ENCODE measurements around the gene HSPA4L. TPM values are rescaled to one million over a fixed set of nuclear protein-coding genes. Genes with fewer than 3 reads are reported as not detected.
A peak's percentile ranks its signal among the peaks of the same experiment; 100 is the strongest.

The HSPA4L gene
- total RNA-seq (2021) (6.9 to 9.9 TPM (median 9.6 TPM) in 3 replicates), Bru-seq, nascent RNA (percentile 58 among the genes with signal in this experiment)
- long read RNA-seq, experiment 1, full-length matches to known transcripts, result 26 of 33 reads
- long read RNA-seq, experiment 1, partial matches to known transcripts, result 4 of 33 reads
- long read RNA-seq, experiment 1, other reads (novel, unspliced or antisense), result 3 of 33 reads
- long read RNA-seq, experiment 2, full-length matches to known transcripts, result 8 of 11 reads
- long read RNA-seq, experiment 2, partial matches to known transcripts, result 1 of 11 reads
- long read RNA-seq, experiment 2, other reads (novel, unspliced or antisense), result 2 of 11 reads
- long read RNA-seq, experiment 3, partial matches to known transcripts, result 0 of 1 reads
- long read RNA-seq, experiment 3, other reads (novel, unspliced or antisense), result 1 of 1 reads

DNA sequence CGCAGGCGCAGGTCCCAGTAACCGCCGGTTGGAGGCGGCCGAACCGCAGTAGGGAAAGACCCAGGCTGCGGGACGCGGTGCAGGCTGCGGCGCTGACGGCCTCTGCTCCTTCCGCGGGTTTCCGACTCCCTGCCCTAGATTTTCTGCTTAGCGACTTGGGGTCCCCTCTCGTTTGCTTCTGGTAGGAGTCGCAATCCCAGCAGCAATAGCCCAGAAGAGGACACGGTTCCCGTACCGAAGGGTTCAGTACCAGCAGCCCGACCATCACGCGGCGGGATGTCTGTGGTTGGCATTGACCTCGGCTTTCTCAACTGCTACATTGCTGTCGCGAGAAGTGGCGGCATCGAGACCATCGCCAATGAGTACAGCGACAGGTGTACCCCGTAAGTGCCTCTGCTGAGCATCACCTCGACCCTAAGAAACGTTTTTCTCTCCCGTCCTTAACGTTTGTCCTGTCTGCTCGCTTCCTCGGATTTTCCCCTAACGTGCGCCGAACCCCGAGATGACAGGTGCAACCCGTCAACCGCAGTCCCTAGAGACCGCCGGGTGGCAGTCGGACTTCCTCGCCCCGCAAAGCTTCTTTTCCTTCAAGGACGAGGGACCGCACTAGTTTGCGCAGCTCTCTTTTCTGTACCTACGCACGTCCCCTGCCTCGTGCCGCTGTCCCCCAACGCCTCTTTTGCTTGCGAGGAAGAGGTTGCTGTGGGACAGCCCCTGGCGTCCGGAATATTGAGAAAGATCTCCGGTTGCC lies at the start of gene HSPA4L:
Gene HSPA4L (plus strand): TSS at position 48 of the 751 bp plus-strand sequence. CDS start 229 bp downstream, at position 277.
- Mint-ChIP-seq H3K27ac (peak within 1 kb of the TSS; percentile 92), H3K4me1 (peaks cover 30% of the 10 kb centered on the region), H3K4me3 (peak within 1 kb of the TSS; percentile 94), H3K27me3 (ENCODE audit: low read depth) (peaks cover 56% of the 10 kb centered on the region), H3K36me3 (no peaks in the 10 kb centered on the region), H3K9me3 (no peaks in the 10 kb centered on the region)
- ChIA-PET CTCF (interaction anchor here (0.6 to 1.9 kb wide), 9 partner anchors 50 to 580 kb away, joined by 3 to 10 read pairs (median 3); partner anchors contain the start of genes ABHD18, MFSD8 and PLK4), POLR2A (interaction anchor here (0.5 to 3.1 kb wide), 5 partner anchors 99 to 632 kb away, joined by 3 to 16 read pairs (median 5); partner anchors contain the start of genes ABHD18, LARP1B, MFSD8 and PLK4)
- TF ChIP-seq, protein P1, sequence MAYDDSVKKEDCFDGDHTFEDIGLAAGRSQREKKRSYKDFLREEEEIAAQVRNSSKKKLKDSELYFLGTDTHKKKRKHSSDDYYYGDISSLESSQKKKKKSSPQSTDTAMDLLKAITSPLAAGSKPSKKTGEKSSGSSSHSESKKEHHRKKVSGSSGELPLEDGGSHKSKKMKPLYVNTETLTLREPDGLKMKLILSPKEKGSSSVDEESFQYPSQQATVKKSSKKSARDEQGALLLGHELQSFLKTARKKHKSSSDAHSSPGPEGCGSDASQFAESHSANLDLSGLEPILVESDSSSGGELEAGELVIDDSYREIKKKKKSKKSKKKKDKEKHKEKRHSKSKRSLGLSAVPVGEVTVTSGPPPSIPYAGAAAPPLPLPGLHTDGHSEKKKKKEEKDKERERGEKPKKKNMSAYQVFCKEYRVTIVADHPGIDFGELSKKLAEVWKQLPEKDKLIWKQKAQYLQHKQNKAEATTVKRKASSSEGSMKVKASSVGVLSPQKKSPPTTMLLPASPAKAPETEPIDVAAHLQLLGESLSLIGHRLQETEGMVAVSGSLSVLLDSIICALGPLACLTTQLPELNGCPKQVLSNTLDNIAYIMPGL (CRISPR knock-in tag; IDR thresholded peaks at IDR 0.05), result 0 out of 2 replicates have a peak, but pooled peaks have one; percentile 6
- TF ChIP-seq ZNF232 (CRISPR knock-in tag; IDR thresholded peaks at IDR 0.05), result 0 out of 2 replicates have a peak, but pooled peaks have one; percentile 23
- no peak for TF ChIP-seq FOXJ3 (CRISPR knock-in tag; IDR thresholded peaks at IDR 0.05; ENCODE audit: borderline replicate concordance)
- TF ChIP-seq, protein P2, sequence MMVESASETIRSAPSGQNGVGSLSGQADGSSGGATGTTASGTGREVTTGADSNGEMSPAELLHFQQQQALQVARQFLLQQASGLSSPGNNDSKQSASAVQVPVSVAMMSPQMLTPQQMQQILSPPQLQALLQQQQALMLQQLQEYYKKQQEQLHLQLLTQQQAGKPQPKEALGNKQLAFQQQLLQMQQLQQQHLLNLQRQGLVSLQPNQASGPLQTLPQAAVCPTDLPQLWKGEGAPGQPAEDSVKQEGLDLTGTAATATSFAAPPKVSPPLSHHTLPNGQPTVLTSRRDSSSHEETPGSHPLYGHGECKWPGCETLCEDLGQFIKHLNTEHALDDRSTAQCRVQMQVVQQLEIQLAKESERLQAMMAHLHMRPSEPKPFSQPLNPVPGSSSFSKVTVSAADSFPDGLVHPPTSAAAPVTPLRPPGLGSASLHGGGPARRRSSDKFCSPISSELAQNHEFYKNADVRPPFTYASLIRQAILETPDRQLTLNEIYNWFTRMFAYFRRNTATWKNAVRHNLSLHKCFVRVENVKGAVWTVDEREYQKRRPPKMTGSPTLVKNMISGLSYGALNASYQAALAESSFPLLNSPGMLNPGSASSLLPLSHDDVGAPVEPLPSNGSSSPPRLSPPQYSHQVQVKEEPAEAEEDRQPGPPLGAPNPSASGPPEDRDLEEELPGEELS (CRISPR knock-in tag; IDR thresholded peaks at IDR 0.05), result 0 out of 2 replicates have a peak, but pooled peaks have one; percentile 19
- TF ChIP-seq CREB1 (CRISPR knock-in tag; IDR thresholded peaks at IDR 0.05), result no peak
- TF ChIP-seq, protein P3, sequence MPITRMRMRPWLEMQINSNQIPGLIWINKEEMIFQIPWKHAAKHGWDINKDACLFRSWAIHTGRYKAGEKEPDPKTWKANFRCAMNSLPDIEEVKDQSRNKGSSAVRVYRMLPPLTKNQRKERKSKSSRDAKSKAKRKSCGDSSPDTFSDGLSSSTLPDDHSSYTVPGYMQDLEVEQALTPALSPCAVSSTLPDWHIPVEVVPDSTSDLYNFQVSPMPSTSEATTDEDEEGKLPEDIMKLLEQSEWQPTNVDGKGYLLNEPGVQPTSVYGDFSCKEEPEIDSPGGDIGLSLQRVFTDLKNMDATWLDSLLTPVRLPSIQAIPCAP (CRISPR knock-in tag; IDR thresholded peaks at IDR 0.05), result peak; percentile 71; the same call in 1 of the 2 replicates
- TF ChIP-seq, protein P4, sequence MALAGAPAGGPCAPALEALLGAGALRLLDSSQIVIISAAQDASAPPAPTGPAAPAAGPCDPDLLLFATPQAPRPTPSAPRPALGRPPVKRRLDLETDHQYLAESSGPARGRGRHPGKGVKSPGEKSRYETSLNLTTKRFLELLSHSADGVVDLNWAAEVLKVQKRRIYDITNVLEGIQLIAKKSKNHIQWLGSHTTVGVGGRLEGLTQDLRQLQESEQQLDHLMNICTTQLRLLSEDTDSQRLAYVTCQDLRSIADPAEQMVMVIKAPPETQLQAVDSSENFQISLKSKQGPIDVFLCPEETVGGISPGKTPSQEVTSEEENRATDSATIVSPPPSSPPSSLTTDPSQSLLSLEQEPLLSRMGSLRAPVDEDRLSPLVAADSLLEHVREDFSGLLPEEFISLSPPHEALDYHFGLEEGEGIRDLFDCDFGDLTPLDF (CRISPR knock-in tag; IDR thresholded peaks at IDR 0.05), result no peak
- no peak; the same call in 1 of the 2 replicates for TF ChIP-seq KAT7 (CRISPR knock-in tag; IDR thresholded peaks at IDR 0.05; ENCODE audit: borderline replicate concordance)
- TF ChIP-seq, protein P5, sequence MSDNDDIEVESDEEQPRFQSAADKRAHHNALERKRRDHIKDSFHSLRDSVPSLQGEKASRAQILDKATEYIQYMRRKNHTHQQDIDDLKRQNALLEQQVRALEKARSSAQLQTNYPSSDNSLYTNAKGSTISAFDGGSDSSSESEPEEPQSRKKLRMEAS (CRISPR knock-in tag; IDR thresholded peaks at IDR 0.05), result no peak
- 0 out of 2 replicates have a peak, but pooled peaks have one; percentile 43 for TF ChIP-seq FOXK1 (CRISPR knock-in tag; IDR thresholded peaks at IDR 0.05)
- peak; percentile 50 for ATAC-seq
- DNase-seq (ENCODE audit: low spot score), result peak; percentile 43

DNA sequence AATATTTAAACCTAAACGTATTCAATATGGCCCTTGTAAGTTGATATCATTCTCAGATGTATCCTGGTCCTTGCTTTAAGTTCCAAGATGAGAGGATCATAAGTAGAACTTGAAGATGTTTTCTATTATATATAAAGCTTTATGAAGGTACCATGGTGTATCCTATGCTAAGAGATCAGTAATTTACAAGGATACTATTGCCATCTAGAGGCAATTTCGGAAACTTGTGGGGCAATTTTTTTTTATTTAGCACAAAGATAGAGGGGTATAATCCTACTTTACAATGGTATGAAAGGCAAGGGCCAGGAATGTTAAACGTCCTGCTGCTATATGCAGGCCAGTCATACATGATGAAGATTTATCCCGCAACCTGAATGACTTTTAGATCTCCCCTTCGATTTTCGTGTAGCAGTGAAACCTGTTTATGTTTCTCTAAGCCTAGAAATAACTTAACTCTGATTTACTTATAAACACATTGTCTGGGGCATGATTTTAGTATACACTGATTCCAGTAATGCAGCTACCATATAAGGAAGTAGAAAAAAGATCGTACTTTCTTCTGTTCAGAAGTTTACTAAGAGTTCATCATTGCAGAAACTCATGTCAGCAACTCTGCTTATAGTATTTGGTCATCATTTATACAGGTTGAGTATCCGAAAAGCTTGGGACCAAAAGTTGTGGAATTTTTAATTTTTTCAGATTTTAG lies 49.3 kb upstream of the HSPA4L start:
- H3K27ac Mint-ChIP-seq, result no peak overlapping the region
- CTCF ChIA-PET, result interaction anchor here (0.5 to 3.3 kb wide), 17 partner anchors 13 to 332 kb away, joined by 3 to 23 read pairs (median 3); partner anchors contain the start of genes HSPA4L and INTU
- H3K4me3 Mint-ChIP-seq, result no peak overlapping the region

More for the DNA sequence above, 49.3 kb upstream of the HSPA4L start:
- POLR2A ChIA-PET, result interaction anchor here (0.5 kb wide), 1 partner anchor 370 kb away, joined by 3 read pairs; no protein-coding TSS in a partner anchor
- H3K36me3 Mint-ChIP-seq, result no peaks in the 10 kb centered on the region
- no peak for DNase-seq (ENCODE audit: low spot score)
- TF ChIP-seq, protein P6, sequence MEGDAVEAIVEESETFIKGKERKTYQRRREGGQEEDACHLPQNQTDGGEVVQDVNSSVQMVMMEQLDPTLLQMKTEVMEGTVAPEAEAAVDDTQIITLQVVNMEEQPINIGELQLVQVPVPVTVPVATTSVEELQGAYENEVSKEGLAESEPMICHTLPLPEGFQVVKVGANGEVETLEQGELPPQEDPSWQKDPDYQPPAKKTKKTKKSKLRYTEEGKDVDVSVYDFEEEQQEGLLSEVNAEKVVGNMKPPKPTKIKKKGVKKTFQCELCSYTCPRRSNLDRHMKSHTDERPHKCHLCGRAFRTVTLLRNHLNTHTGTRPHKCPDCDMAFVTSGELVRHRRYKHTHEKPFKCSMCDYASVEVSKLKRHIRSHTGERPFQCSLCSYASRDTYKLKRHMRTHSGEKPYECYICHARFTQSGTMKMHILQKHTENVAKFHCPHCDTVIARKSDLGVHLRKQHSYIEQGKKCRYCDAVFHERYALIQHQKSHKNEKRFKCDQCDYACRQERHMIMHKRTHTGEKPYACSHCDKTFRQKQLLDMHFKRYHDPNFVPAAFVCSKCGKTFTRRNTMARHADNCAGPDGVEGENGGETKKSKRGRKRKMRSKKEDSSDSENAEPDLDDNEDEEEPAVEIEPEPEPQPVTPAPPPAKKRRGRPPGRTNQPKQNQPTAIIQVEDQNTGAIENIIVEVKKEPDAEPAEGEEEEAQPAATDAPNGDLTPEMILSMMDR (IDR thresholded peaks at IDR 0.05), result peak; percentile 21; the same call in 1 of the 2 replicates
- TF ChIP-seq, protein P7, sequence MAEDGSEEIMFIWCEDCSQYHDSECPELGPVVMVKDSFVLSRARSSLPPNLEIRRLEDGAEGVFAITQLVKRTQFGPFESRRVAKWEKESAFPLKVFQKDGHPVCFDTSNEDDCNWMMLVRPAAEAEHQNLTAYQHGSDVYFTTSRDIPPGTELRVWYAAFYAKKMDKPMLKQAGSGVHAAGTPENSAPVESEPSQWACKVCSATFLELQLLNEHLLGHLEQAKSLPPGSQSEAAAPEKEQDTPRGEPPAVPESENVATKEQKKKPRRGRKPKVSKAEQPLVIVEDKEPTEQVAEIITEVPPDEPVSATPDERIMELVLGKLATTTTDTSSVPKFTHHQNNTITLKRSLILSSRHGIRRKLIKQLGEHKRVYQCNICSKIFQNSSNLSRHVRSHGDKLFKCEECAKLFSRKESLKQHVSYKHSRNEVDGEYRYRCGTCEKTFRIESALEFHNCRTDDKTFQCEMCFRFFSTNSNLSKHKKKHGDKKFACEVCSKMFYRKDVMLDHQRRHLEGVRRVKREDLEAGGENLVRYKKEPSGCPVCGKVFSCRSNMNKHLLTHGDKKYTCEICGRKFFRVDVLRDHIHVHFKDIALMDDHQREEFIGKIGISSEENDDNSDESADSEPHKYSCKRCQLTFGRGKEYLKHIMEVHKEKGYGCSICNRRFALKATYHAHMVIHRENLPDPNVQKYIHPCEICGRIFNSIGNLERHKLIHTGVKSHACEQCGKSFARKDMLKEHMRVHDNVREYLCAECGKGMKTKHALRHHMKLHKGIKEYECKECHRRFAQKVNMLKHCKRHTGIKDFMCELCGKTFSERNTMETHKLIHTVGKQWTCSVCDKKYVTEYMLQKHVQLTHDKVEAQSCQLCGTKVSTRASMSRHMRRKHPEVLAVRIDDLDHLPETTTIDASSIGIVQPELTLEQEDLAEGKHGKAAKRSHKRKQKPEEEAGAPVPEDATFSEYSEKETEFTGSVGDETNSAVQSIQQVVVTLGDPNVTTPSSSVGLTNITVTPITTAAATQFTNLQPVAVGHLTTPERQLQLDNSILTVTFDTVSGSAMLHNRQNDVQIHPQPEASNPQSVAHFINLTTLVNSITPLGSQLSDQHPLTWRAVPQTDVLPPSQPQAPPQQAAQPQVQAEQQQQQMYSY (CRISPR knock-in tag; IDR thresholded peaks at IDR 0.05), result no peak
- H3K27me3 Mint-ChIP-seq (ENCODE audit: low read depth), result no peaks in the 10 kb centered on the region
- no peaks in the 10 kb centered on the region for H3K9me3 Mint-ChIP-seq
- H3K4me1 Mint-ChIP-seq, result peaks cover 3% of the 10 kb centered on the region; the same call in 1 of the 2 replicates
- ATAC-seq, result peak; percentile 92
